Heart right ventricle (tissue), 16 donors: ENCODE data around the gene CALD1. TPM values are rescaled to one million over a fixed set of nuclear protein-coding genes. Genes with fewer than 3 reads are reported as not detected.
"Not testable (repeated sequence)": the region's sequence is repeated elsewhere in the genome, so short reads cannot be mapped to it uniquely, and the experiment has no call there.

Source experiments
- ATAC-seq, 8 donors: fragments of 200-7000 bp; cut with Tn5 transposase; one replicate each; pipeline ENCODE4 v1.9.1; 2020; ENCODE audit warnings: mild to moderate bottlenecking in 8 of 8, moderate library complexity in 8 of 8, moderate number of reproducible peaks in 1 of 8
- DNase-seq, 2 donors: peaks; one replicate each; pipeline ENCODE4 v3.0.0-alpha.2; 2020
- H3K27ac ChIP-seq, 10 donors: fragments of 200-600 bp; sonication (generic) in 2 of 10; one replicate each; pipeline versions ENCODE4 v1.5.0 to v1.8.0; 2020 to 2022; ENCODE audit warnings: mild to moderate bottlenecking in 3 of 10
- H3K27me3 ChIP-seq, 7 donors: fragments of 200-600 bp; one replicate each; pipeline ENCODE4 v1.8.0; 2021 to 2022; ENCODE audit warnings: mild to moderate bottlenecking in 2 of 7
- H3K36me3 ChIP-seq, 9 donors: fragments of 200-600 bp; sonication (generic) in 1 of 9; one replicate each; pipeline versions ENCODE4 v1.5.0 to v1.8.0; 2020 to 2022; ENCODE audit warnings: mild to moderate bottlenecking in 2 of 9
- H3K4me1 ChIP-seq, 9 donors: fragments of 200-600 bp; sonication (generic) in 1 of 9; one replicate each; pipeline versions ENCODE4 v1.5.0 to v1.8.0; 2020 to 2022; ENCODE audit warnings: mild to moderate bottlenecking in 4 of 9
- H3K4me3 ChIP-seq, 10 donors: fragments of 200-600 bp; sonication (generic) in 2 of 10; one replicate each; pipeline versions ENCODE4 v1.5.0 to v1.8.0; 2020 to 2022; ENCODE audit warnings: mild to moderate bottlenecking in 7 of 10, moderate library complexity in 2 of 10
- H3K9me3 ChIP-seq, 11 donors: fragments of 200-600 bp in 10 of 11; sonication (generic) in 2 of 11; one replicate each; pipeline versions ENCODE4 v1.5.0 to v1.8.0; 2013 to 2022; ENCODE audit warnings: mild to moderate bottlenecking in 2 of 11, control low read depth in 1 of 11, moderate library complexity in 1 of 11
- WGBS, 2 donors: extraction: QIAGEN DNeasy Blood & Tissue Kit; methylation state at CpG; one replicate each; pipeline ENCODE4 v1.1.7; 2013; ENCODE audit warnings: inconsistent platforms in 1 of 2; 5-methylcytosine and 5-hydroxymethylcytosine counted together
- intact Hi-C, 10 donors: fragments of 100-400 bp; cut with DNase I; formaldehyde crosslinking; loops; one replicate each; pipeline versions ENCODE4 v1.11.1 to v1.14.2; 2022
- polyA plus RNA-seq, 2 donors: library from polyadenylated mRNA; stranded (reverse); fragments of 200-250 nt; gene quantifications; one replicate each; pipeline ENCODE4 v1.2.3, GENCODE V29; 2013
- total RNA-seq, 10 donors: library from RNA; stranded (reverse); fragmentation: NEBNext Ultra II Directional in 3 of 10; extraction: Animal tissue kit (Norgen Biotek cat#: 25700) in 3 of 10; gene quantifications; one replicate each; pipeline versions ENCODE4 v1.2.1 to v1.2.4, GENCODE V29; 2021 to 2023
- TF ChIP-seq, protein P1 (sequence below), 9 donors: fragments of 200-600 bp; sonication (generic) in 2 of 9; IDR thresholded peaks; one replicate each; pipeline versions ENCODE4 v1.5.0 to v1.8.0; 2021 to 2022; ENCODE audit warnings: antibody characterized with exemption in 9 of 9, mild to moderate bottlenecking in 5 of 9, moderate library complexity in 1 of 9
- donor health status: Arrhythmogenic right ventricular cardiomyopathy.
- donor health status: ischemic (EF 13 %, LVEDD 7.1; RV severe dilation, severe dysfunction).
- donor health status: healthy with polysubstance abuse.
- donor health status: DM: no; HTN: yes; CAD: no.
- donor health status: DM: no; HTN: no; CAD: no.
- donor health status: ischemic (EF 25% LVEDD 6.9; RV normal size, moderate dysfunction).
- donor health status: ischemic (EF 25% LVEDD 5.7; RV mildly dilated, moderate dysfunction).
- donor health status: healthy.
- donor health status: DM: yes; HTN: yes; CAD: no.
- donor health status: Ischemic cardiomyopathy.
- donor health status: ischemic (EF 35%, LVEDD 5.7; RV mildly dilated, moderate dysfunction).
- donor health status: nonischemic (EF 11% LVEDD 7.7; RV severe dilation, severe dysfunction).
- donor health status: DM: yes; HTN: yes; CAD: no.
- donor health status: PGD.
- donor health status: ischemic (EF 29% LVEDD 5.4; RV normal size, mild dysfunction).
- donor health status: nonischemic (EF 23%, LVEDD 6.1; RV moderate dilation, normal function).

CALD1 gene
- total and polyA plus RNA-seq, 12 donors: 69.9 to 180 (median 126) TPM

DNA sequence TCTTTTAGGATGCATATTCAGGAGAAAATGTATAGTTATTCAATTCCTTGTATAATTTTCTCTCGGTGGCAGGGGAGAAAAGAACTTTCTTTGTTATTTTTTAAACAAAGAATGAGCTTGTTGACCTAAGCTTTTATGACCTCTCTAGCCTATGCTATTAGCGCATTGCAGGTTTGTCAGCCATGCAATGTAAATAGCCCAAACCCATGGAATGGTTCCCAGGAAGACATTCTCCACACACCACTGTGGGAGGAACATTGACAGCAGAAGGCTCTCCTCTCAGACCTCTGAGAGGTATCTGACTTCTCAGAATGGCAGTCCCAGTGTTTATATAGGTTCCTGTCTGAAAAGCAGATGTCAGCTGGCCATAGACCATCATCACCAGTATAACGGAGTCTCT, 187.3 kb downstream of the CALD1 start:
- TF ChIP-seq, protein P1, sequence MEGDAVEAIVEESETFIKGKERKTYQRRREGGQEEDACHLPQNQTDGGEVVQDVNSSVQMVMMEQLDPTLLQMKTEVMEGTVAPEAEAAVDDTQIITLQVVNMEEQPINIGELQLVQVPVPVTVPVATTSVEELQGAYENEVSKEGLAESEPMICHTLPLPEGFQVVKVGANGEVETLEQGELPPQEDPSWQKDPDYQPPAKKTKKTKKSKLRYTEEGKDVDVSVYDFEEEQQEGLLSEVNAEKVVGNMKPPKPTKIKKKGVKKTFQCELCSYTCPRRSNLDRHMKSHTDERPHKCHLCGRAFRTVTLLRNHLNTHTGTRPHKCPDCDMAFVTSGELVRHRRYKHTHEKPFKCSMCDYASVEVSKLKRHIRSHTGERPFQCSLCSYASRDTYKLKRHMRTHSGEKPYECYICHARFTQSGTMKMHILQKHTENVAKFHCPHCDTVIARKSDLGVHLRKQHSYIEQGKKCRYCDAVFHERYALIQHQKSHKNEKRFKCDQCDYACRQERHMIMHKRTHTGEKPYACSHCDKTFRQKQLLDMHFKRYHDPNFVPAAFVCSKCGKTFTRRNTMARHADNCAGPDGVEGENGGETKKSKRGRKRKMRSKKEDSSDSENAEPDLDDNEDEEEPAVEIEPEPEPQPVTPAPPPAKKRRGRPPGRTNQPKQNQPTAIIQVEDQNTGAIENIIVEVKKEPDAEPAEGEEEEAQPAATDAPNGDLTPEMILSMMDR (IDR thresholded peaks at IDR 0.05): no peak
- H3K4me3 ChIP-seq: no peak overlapping the region
- H3K4me1 ChIP-seq: peaks cover 0 to 12% (median 0%) of the 10 kb centered on the region in 9 donors
- intact Hi-C loops: no loop called here
- peaks cover 0 to 97% (median 47%) of the 10 kb centered on the region in 9 donors for H3K36me3 ChIP-seq
- H3K9me3 ChIP-seq: no peaks in the 10 kb centered on the region
- 94 to 96% methylated on average over 3 of the region's 3 CpGs for WGBS, 2 donors
- DNase-seq (no peak), ATAC-seq (no peak)
- no peak overlapping the region for H3K27ac ChIP-seq
- H3K27me3 ChIP-seq: no peaks in the 10 kb centered on the region

DNA sequence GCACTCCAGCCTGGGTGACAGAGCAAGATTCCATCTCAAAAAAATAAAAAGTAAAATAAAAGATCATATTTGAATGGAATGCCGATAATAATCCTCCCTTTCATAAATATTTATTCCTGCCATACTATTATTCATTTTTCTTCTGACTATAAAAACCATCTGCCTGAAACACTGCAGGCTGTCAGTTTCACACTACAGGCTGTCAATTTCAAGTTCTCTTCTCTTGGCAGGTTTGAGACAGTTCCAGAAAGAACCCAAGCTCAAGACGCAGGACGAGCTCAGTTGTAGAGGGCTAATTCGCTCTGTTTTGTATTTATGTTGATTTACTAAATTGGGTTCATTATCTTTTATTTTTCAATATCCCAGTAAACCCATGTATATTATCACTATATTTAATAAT, 188.7 kb downstream of the CALD1 start:
- H3K4me1 ChIP-seq: peaks cover 0 to 1% (median 0%) of the 10 kb centered on the region in 9 donors
- intact Hi-C loops: no loop called here
- TF ChIP-seq, protein P1 (IDR thresholded peaks at IDR 0.05): no peak

DNA sequence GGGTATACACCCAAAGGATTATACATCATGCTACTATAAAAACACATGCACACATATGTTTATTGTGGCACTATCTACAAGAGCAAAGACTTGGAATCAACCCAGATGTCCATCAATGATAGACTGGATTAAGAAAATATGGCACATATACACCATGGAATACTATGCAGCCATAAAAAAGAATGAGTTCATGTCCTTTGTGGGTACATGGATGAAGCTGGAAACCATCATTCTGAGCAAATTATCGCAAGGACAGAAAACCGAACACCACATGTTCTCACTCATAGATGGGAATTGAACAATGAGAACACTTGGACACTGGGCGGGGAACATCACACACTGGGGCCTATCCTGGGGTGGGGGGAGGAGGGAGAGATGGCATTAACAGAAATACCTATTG, 202.2 kb downstream of the CALD1 start:
- H3K4me1 ChIP-seq, H3K36me3 ChIP-seq, ATAC-seq, H3K27me3 ChIP-seq, H3K27ac ChIP-seq, DNase-seq, H3K4me3 ChIP-seq: not testable (repeated sequence)
- H3K9me3 ChIP-seq: peaks cover 0 to 41% (median 0%) of the 10 kb centered on the region in 11 donors
- intact Hi-C loops: loop anchor here in 1 of 10 donors (10.0 kb wide), 1 partner anchor 183 kb away; no protein-coding TSS in a partner anchor
- 95 to 96% methylated on average over 3 of the region's 3 CpGs for WGBS, 2 donors

More for the DNA sequence above, 188.7 kb downstream of the CALD1 start:
- WGBS, 2 donors: 91 to 93% methylated on average over 4 of the region's 4 CpGs
- H3K27ac ChIP-seq: no peak overlapping the region
- no peak overlapping the region for H3K4me3 ChIP-seq
- H3K27me3 ChIP-seq: no peaks in the 10 kb centered on the region
- ATAC-seq (no peak), DNase-seq (no peak)
- no peaks in the 10 kb centered on the region for H3K9me3 ChIP-seq
- peaks cover 0 to 86% (median 36%) of the 10 kb centered on the region in 9 donors for H3K36me3 ChIP-seq

DNA sequence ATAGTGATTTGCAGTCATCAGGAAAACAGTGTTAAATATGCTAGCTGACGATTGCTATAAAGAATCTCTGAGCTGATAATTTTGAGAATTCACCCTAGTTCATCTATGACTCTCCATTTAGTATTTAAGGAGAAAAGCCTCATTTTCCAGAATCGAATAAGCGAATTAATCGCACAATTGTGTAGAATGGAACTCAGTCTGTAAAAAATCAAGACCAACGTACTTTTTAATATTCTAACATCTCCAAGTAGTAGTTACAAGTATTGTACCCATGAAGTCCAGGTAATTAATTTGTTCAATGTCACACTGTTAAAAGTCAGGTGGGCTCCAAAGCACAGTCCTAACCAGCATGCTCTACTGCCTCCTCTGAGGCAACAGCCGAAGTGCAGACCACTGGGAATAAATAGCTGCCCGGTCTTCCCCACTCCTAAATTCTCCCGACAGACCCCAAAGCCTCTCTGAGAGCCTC, 206.5 kb downstream of the CALD1 start:
- DNase-seq (no peak), ATAC-seq (no peak)
- Histone ChIP-seq H3K27me3 (no peaks in the 10 kb centered on the region), H3K27ac (peak overlapping the region; percentile 79 to 94 (median 90)), H3K4me1 (peaks cover 0 to 33% (median 14%) of the 10 kb centered on the region in 9 donors), H3K9me3 (peaks cover 0 to 9% (median 0%) of the 10 kb centered on the region in 11 donors), H3K36me3 (peaks cover 0 to 26% (median 0%) of the 10 kb centered on the region in 9 donors), H3K4me3 (peak overlapping the region; percentile 68 to 89 (median 84))
- TF ChIP-seq, protein P1 (IDR thresholded peaks at IDR 0.05): no peak
- intact Hi-C loops: loop anchor here in 7 of 10 donors (1.0 to 10.0 kb wide), 7 partner anchors 156 to 185 kb away; partner anchors contain the start of genes CYREN (in 5 of the 7) and TMEM140 (in 2 of the 7)
- 43 to 48% methylated on average over 8 of the region's 8 CpGs for WGBS, 2 donors
